GM23248 (cell line): ENCODE measurements around the gene FITM1. TPM values are rescaled to one million over a fixed set of nuclear protein-coding genes. Genes with fewer than 3 reads are reported as not detected.
A peak's percentile ranks its signal among the peaks of the same experiment; 100 is the strongest.
"Not testable (repeated sequence)": the region's sequence is repeated elsewhere in the genome, so short reads cannot be mapped to it uniquely, and the experiment has no call there.

Experiments
- DNase-seq: peaks from one replicate; pipeline ENCODE4 v3.0.0-alpha.2; 2015
- H2AFZ ChIP-seq: fragments of 200-600 bp; sonication (generic); 2 replicates; pipeline ENCODE4 v1.6.1; 2016; ENCODE audit warnings: antibody characterized with exemption
- H3F3A ChIP-seq: fragments of 200-600 bp; sonication (generic); 2 replicates; pipeline ENCODE4 v1.6.1; 2016; ENCODE audit warnings: mild to moderate bottlenecking, antibody characterized with exemption, mixed run types; ENCODE audit not compliant: insufficient read depth
- H3K27ac ChIP-seq: fragments of 200-600 bp; sonication (generic); 2 replicates; pipeline ENCODE4 v1.5.1; 2016; ENCODE audit warnings: mild to moderate bottlenecking
- H3K27me3 ChIP-seq: fragments of 200-600 bp; sonication (generic); replicated peaks from 2 replicates; pipeline ENCODE4 v1.6.1; 2016; ENCODE audit warnings: mild to moderate bottlenecking; ENCODE audit not compliant: insufficient read depth
- H3K36me3 ChIP-seq: fragments of 200-600 bp; sonication (generic); 2 replicates; pipeline ENCODE4 v1.6.1; 2016; ENCODE audit warnings: low read depth, mild to moderate bottlenecking
- H3K4me1 ChIP-seq: fragments of 200-600 bp; sonication (generic); 2 replicates; pipeline ENCODE4 v1.6.1; 2016; ENCODE audit warnings: mild to moderate bottlenecking; ENCODE audit not compliant: insufficient read depth
- H3K4me2 ChIP-seq: fragments of 200-600 bp; sonication (generic); one replicate; pipeline ENCODE4 v1.6.1; 2016; ENCODE audit warnings: mild to moderate bottlenecking; ENCODE audit not compliant: unreplicated experiment
- H3K4me3 ChIP-seq: fragments of 200-600 bp; sonication (generic); 2 replicates; pipeline ENCODE4 v1.5.1; 2016; ENCODE audit warnings: mild to moderate bottlenecking
- H3K79me2 ChIP-seq: fragments of 200-600 bp; sonication (generic); 2 replicates; pipeline ENCODE4 v1.6.1; 2016; ENCODE audit warnings: mild to moderate bottlenecking; ENCODE audit not compliant: insufficient read depth
- H3K9ac ChIP-seq: fragments of 200-600 bp; sonication (generic); 2 replicates; pipeline ENCODE4 v1.6.1; 2016; ENCODE audit warnings: mild to moderate bottlenecking
- H3K9me2 ChIP-seq: fragments of 200-600 bp; sonication (generic); 2 replicates; pipeline ENCODE4 v1.6.1; 2016; ENCODE audit warnings: mixed run types, mild to moderate bottlenecking, moderate library complexity; ENCODE audit not compliant: insufficient read depth
- H3K9me3 ChIP-seq: fragments of 200-600 bp; sonication (generic); one replicate; pipeline ENCODE4 v1.6.1; 2017; ENCODE audit warnings: low read depth
- H4K20me1 ChIP-seq: fragments of 200-600 bp; sonication (generic); 2 replicates; pipeline ENCODE4 v1.6.0; 2016; ENCODE audit not compliant: insufficient read depth
- EZH2 ChIP-seq: fragments of 200-600 bp; sonication (generic); IDR thresholded peaks from 2 replicates; pipeline ENCODE4 v1.6.1; 2018; ENCODE audit warnings: antibody characterized with exemption, mild to moderate bottlenecking; ENCODE audit not compliant: insufficient read depth, poor library complexity, severe bottlenecking
- EZH2phosphoT487 ChIP-seq: fragments of 200-600 bp; sonication (generic); IDR thresholded peaks from 2 replicates; pipeline ENCODE4 v1.6.1; 2018; ENCODE audit warnings: antibody characterized with exemption, moderate library complexity, mild to moderate bottlenecking, low read depth; ENCODE audit not compliant: insufficient read depth
- WGBS, 2 experiments: methylation state at CpG; one replicate each; pipeline ENCODE4 v1.1.6; 2015 to 2017; ENCODE audit warnings: low lambda C conversion rate in 2 of 2, low coverage in 1 of 2; ENCODE audit errors: missing lambda C conversion rate in 2 of 2; 5-methylcytosine and 5-hydroxymethylcytosine counted together
- in situ Hi-C: fragments of 300-500 bp; cut with MboI; formaldehyde crosslinking; loops from 2 replicates; pipeline ENCODE4 v1.15.0; 2020
- polyA plus RNA-seq: library from polyadenylated mRNA; unstranded; fragments of >200 nt; fragmentation: Nextera tagmentation; extraction: Ambion mirVana; gene quantifications from 2 replicates; pipeline ENCODE4 v1.2.1, GENCODE V29; 2016
- total RNA-seq: library from RNA; depleted of rRNA; stranded (reverse); fragments of >200 nt; shearing (Covaris generic); gene quantifications from 2 replicates; pipeline ENCODE4 v1.2.3, GENCODE V29; 2014

The FITM1 gene
- total and polyA plus RNA-seq, 2 experiments from 2014 or later = not detected

GRCh38 chr14:24100197-24100981 lies 30.1 kb upstream of the FITM1 start:
- Histone ChIP-seq H4K20me1 (no peaks in the 10 kb centered on the region), H3K27ac (no peak overlapping the region), H3K79me2 (peaks cover 18% of the 10 kb centered on the region), H3K4me3 (no peak overlapping the region), H3F3A (peaks cover 14% of the 10 kb centered on the region), H3K4me2 (no peak overlapping the region), H2AFZ (no peak overlapping the region), H3K27me3 (no peaks in the 10 kb centered on the region), H3K9me2 (no peaks in the 10 kb centered on the region), H3K9ac (no peak overlapping the region), H3K9me3 (no peaks in the 10 kb centered on the region), H3K36me3 (peaks cover 56% of the 10 kb centered on the region; the same call in 1 of the 2 replicates), H3K4me1 (peaks cover 6% of the 10 kb centered on the region)
- DNase-seq = no peak
- 71 to 73% methylated on average over 4 of the region's 4 CpGs for WGBS, 2 experiments
- in situ Hi-C loops = no loop called here
- no peak for TF ChIP-seq EZH2
- TF ChIP-seq EZH2phosphoT487 = no peak

GRCh38 chr14:24100982-24101494 lies 29.4 kb upstream of the FITM1 start:
- no peak for DNase-seq
- peaks cover 56% of the 10 kb centered on the region; the same call in 1 of the 2 replicates for H3K36me3 ChIP-seq

DNA sequence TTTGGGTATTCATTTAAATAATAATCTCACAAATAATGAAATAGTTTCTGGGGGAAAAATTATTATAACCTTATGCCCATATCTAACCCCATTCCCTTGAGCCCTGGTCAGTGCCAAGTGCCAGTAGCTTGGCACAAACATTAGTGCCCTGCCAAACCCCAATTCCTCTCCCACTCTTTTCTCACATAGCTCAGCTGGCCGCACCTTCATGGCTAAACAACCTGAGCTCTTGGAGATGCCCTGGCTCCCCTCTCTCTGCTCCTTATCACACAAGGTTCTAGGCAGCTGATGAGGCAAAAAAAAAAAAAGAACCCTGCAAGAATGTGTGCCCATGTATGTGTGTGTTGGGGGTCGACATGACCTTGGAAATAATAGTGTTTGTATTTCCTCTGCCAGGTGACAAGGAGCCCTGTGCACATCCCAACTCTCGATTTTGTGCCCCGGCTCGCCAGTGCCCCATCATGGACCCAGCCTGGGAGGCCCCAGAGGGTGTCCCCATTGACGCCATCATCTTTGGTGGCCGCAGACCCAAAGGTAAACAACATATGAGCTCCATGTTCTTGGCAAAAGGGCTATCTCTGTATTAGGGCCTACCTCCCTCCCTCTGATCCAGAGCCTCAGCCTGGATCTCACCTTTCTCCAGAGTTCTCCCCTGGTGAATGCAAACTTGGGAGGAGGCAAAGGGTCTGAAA lies 28.0 kb upstream of the FITM1 start:
- Histone ChIP-seq H3K27ac (no peak overlapping the region), H3K79me2 (no peaks in the 10 kb centered on the region), H3F3A (peaks cover 24% of the 10 kb centered on the region), H3K4me2 (no peak overlapping the region), H3K9ac (no peak overlapping the region), H3K4me3 (no peak overlapping the region), H3K27me3 (no peaks in the 10 kb centered on the region), H3K36me3 (peaks cover 51% of the 10 kb centered on the region; the same call in 1 of the 2 replicates), H3K9me2 (no peaks in the 10 kb centered on the region), H2AFZ (no peak overlapping the region), H4K20me1 (no peaks in the 10 kb centered on the region), H3K9me3 (no peaks in the 10 kb centered on the region), H3K4me1 (0 out of 2 replicates have a peak, but pooled peaks cover 5% of the 10 kb centered on the region)
- DNase-seq = no peak
- TF ChIP-seq EZH2phosphoT487 (no peak), EZH2 (no peak)
- WGBS, 2 experiments = 97 to 98% methylated on average over 7 of the region's 7 CpGs
- in situ Hi-C loops = no loop called here

More at GRCh38 chr14:24100982-24101494, 29.4 kb upstream of the FITM1 start:
- 78 to 85% methylated on average over 3 of the region's 3 CpGs for WGBS, 2 experiments
- Histone ChIP-seq H3K9ac (no peak overlapping the region), H4K20me1 (no peaks in the 10 kb centered on the region), H3K9me3 (no peaks in the 10 kb centered on the region), H3K79me2 (peaks cover 11% of the 10 kb centered on the region), H3F3A (peaks cover 20% of the 10 kb centered on the region), H3K9me2 (no peaks in the 10 kb centered on the region), H3K4me3 (no peak overlapping the region), H3K4me2 (no peak overlapping the region), H3K4me1 (no peaks in the 10 kb centered on the region), H3K27me3 (no peaks in the 10 kb centered on the region), H2AFZ (no peak overlapping the region), H3K27ac (no peak overlapping the region)
- in situ Hi-C loops = no loop called here
- TF ChIP-seq EZH2phosphoT487 (no peak), EZH2 (no peak)

- no peak for TF ChIP-seq EZH2phosphoT487
- TF ChIP-seq EZH2 = no peak
These were observed 27.0 kb upstream of the FITM1 start for GRCh38 chr14:24103451-24103850.

DNA sequence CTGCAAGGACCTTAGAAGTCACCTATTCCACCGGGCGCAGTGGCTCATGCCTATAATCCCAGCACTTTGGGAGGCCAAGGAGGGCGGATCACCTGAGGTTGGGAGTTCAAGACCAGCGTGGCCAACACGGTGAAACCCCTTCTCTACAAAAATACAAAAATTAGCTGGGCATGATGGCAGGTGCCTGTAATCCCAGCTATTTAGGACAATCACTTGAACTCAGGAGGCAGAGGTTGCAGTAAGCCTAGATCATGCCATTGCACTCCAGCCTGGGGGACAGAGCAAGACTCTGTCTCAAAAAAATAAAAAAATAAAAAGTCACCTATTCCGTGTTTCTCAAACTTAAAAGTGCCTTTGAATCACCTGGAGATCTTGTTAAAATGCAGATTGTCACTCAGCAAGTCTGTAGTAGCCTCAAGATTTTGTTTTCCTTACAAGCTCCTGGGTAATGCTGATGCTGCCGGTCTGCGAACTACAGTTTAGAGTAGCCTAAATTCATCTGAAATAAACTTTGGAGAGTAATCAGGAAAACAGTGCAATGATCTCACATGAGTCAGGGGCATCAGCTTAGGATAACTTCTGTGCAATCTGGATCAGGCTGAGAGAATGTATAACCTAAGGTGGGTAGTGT lies 24.7 kb upstream of the FITM1 start:
- in situ Hi-C loops, H3K27ac ChIP-seq, H3K9me3 ChIP-seq, H2AFZ ChIP-seq, H3K4me1 ChIP-seq, H3K9ac ChIP-seq, H3K9me2 ChIP-seq, H3K4me3 ChIP-seq, H3K79me2 ChIP-seq, H4K20me1 ChIP-seq, H3K4me2 ChIP-seq, H3K27me3 ChIP-seq: not testable (repeated sequence)
- 87 to 88% methylated on average over 8 of the region's 8 CpGs for WGBS, 2 experiments
- Histone ChIP-seq H3K36me3 (peaks cover 33% of the 10 kb centered on the region; the same call in 1 of the 2 replicates), H3F3A (peaks cover 30% of the 10 kb centered on the region)
- DNase-seq = peak; percentile 10

More at GRCh38 chr14:24103451-24103850, 27.0 kb upstream of the FITM1 start:
- Histone ChIP-seq H3K9ac (no peak overlapping the region), H3K4me3 (no peak overlapping the region), H3K27me3 (no peaks in the 10 kb centered on the region), H3K9me2 (no peaks in the 10 kb centered on the region), H3K27ac (no peak overlapping the region), H3K4me1 (0 out of 2 replicates have a peak, but pooled peaks cover 5% of the 10 kb centered on the region), H3K4me2 (no peak overlapping the region), H3K79me2 (no peaks in the 10 kb centered on the region), H3K9me3 (no peaks in the 10 kb centered on the region), H2AFZ (no peak overlapping the region), H3F3A (peaks cover 30% of the 10 kb centered on the region), H3K36me3 (peaks cover 42% of the 10 kb centered on the region; the same call in 1 of the 2 replicates), H4K20me1 (no peaks in the 10 kb centered on the region)
- WGBS, 2 experiments = 92 to 94% methylated on average over 11 to 13 of the region's 13 CpGs
- in situ Hi-C loops = no loop called here
- no peak for DNase-seq
